Measurements from ENCODE around the gene HSBP1L1.

Gene HSBP1L1

DNA sequence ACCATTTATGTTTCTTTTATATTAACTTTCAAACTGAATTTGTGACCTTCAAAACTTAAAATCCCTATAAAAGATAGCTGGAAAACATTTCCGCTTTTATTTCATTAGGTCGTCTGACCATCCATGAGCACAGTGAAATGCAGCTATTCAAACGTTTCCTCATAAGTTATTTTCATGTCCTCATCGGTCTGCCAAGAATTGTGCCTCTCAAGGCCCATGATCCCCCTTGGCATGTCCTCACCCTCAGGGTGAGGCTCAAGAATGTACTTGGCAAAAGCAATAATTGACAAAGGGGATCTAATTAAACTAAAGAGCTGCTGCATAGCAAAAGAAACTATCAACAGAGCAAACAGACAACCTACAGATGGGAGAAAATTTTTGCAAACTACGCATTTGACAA is 25.3 kb upstream of the HSBP1L1 start:
- ChIA-PET POLR2A (no interaction called here), CTCF (interaction anchor here (1.3 kb wide), 1 partner anchor 13 kb away, joined by 6 read pairs; no protein-coding TSS in a partner anchor)
- TF ChIP-seq, protein P1, sequence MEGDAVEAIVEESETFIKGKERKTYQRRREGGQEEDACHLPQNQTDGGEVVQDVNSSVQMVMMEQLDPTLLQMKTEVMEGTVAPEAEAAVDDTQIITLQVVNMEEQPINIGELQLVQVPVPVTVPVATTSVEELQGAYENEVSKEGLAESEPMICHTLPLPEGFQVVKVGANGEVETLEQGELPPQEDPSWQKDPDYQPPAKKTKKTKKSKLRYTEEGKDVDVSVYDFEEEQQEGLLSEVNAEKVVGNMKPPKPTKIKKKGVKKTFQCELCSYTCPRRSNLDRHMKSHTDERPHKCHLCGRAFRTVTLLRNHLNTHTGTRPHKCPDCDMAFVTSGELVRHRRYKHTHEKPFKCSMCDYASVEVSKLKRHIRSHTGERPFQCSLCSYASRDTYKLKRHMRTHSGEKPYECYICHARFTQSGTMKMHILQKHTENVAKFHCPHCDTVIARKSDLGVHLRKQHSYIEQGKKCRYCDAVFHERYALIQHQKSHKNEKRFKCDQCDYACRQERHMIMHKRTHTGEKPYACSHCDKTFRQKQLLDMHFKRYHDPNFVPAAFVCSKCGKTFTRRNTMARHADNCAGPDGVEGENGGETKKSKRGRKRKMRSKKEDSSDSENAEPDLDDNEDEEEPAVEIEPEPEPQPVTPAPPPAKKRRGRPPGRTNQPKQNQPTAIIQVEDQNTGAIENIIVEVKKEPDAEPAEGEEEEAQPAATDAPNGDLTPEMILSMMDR (IDR thresholded peaks at IDR 0.05; ENCODE audit: insufficient read depth, low read length, missing control alignments): no peak
- H3K4me3 ChIP-seq (ENCODE audit: low read depth, low read length): no peak overlapping the region
- no peak for DNase-seq (ENCODE audit: low read depth, low spot score)

- DNase-seq (ENCODE audit: low read depth, low spot score): no peak
- TF ChIP-seq, protein P1 (IDR thresholded peaks at IDR 0.05; ENCODE audit: insufficient read depth, low read length, missing control alignments): no peak
- ChIA-PET CTCF (interaction anchor here (1.3 kb wide), 2 partner anchors 14 to 214 kb away, joined by 4 to 6 read pairs; no protein-coding TSS in a partner anchor), POLR2A (no interaction called here)
- H3K4me3 ChIP-seq (ENCODE audit: low read depth, low read length): no peak overlapping the region
These were observed 24.2 kb upstream of the HSBP1L1 start for GRCh38 chr18:79940126-79940813.

DNA sequence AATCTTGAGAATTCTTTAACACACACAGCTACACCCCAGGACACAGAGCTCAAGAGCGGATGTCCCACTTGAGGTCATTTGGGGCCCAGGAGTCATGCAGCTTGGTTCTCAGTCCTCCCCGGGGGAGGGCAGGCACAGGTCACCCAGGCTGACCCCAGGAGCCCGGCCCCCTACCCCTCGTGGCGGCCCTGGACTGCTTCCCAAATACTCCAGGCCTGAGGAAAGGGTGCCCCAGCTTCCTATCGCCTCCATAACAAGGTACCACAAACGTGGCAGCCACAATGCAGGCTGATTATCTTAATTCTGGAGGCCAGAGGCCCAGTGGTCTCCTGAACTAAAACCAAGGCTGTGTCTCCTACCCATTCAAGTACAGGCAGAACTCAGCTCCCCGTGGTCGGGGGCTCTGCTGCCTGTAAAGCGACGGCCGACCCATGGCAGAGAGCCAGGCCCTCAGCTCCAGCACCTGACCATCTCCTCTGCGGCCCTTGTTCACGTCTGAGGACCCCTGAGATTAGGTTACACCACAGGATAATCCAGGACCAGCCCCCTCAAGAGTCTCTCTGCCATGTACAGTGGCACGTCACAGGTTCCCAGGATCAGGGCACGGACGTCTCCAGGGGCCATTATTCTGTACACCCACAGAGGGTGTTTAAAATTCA is 23.5 kb upstream of the HSBP1L1 start:
- POLR2A ChIA-PET: no interaction called here
- no peak overlapping the region for H3K4me3 ChIP-seq (ENCODE audit: low read depth, low read length)
- DNase-seq (ENCODE audit: low read depth, low spot score): no peak
- CTCF ChIA-PET: interaction anchor here (1.3 kb wide), 1 partner anchor 213 kb away, joined by 4 read pairs; no protein-coding TSS in a partner anchor
- TF ChIP-seq, protein P1 (IDR thresholded peaks at IDR 0.05; ENCODE audit: insufficient read depth, low read length, missing control alignments): no peak

DNA sequence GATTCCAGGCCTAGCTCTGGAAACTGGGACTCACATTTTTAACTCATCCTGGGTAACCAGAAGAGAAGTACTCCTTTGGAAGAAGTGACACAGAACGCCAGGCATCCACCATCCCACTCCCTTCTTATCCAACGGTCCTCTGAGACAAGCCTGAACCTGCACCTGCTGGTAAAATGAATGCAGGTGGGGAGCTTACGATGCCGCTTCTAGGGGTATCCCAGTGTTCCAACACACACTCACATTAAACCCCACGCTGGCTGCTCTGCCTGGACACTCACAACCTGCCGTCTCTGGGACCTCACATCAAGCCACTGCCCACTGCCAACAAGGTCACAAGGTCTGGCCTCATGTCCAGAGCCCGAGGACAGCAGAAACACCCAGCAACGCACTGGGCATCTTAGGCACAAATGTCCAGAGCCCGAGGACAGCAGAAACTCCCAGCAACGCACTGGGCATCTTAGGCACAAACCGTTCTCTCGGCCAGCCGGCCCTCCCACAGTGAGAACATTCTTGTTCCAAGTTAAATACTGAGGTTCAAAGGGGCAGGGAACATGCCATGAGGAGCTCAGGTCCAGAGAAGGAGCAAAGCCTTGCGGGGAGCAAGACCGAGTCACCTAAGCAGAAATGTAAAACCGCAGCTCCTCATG is 22.8 kb upstream of the HSBP1L1 start:
- TF ChIP-seq, protein P1 (IDR thresholded peaks at IDR 0.05; ENCODE audit: insufficient read depth, low read length, missing control alignments): no peak
- ChIA-PET CTCF (interaction anchor here (1.3 kb wide), 1 partner anchor 212 kb away, joined by 4 read pairs; no protein-coding TSS in a partner anchor), POLR2A (no interaction called here)
- DNase-seq (ENCODE audit: low read depth, low spot score): no peak
- H3K4me3 ChIP-seq (ENCODE audit: low read depth, low read length): no peak overlapping the region

- CTCF ChIA-PET: interaction anchor here (1.3 kb wide), 1 partner anchor 215 kb away, joined by 3 read pairs; no protein-coding TSS in a partner anchor
- TF ChIP-seq, protein P1 (IDR thresholded peaks at IDR 0.05; ENCODE audit: insufficient read depth, low read length, missing control alignments): no peak
- POLR2A ChIA-PET: no interaction called here
- H3K4me3 ChIP-seq (ENCODE audit: low read depth, low read length): no peak overlapping the region
- DNase-seq (ENCODE audit: low read depth, low spot score): no peak
These were observed 22.2 kb upstream of the HSBP1L1 start for GRCh38 chr18:79942211-79942610.

Measured in AG04449 (cell line).